ENCODE data around the gene HOXA9.

HOXA9 gene

DNA sequence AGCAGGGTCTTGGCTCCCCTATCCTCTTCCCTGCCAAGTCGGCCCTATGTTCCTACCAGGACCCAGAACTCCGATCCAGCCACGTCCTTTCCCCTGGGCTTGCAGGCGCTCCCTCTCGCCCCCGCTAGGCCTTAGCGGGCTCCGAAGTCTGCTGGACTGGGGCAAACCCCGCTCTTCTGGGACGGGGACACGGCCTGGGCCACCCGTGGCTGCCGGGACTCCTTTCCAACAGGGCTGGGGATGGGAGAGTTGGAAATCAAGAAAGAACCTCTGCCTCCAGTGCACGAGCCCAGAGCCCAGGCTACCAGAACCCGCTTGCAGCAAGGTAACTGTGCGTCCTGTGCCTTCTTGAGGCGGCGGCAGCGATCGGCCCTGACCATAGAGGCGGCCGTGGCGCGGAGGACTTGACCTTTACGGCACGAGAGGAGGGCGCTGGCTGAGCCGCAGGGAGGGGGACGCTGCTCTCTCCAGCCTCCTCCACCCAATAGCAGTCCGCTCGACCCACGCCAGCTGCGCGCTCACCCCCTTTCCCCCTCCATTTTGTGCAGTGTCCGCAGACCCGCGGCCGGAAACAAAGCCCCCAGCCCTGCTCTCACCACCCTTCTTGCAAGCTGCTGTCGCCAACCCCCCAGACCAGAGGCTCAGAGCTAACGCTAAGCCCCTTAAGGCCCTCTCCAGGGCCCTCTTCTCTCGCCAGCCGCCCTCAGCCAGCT, 26.7 kb upstream of the HOXA9 start:
- DNase-seq (ENCODE audit: extremely low spot score): no peak
- POLR2A ChIA-PET: no interaction called here
- CTCF ChIA-PET: interaction anchor here (2.4 to 4.9 kb wide), 2 partner anchors 728 to 829 kb away, joined by 8 to 79 read pairs; no protein-coding TSS in a partner anchor
- TF ChIP-seq, protein P1, sequence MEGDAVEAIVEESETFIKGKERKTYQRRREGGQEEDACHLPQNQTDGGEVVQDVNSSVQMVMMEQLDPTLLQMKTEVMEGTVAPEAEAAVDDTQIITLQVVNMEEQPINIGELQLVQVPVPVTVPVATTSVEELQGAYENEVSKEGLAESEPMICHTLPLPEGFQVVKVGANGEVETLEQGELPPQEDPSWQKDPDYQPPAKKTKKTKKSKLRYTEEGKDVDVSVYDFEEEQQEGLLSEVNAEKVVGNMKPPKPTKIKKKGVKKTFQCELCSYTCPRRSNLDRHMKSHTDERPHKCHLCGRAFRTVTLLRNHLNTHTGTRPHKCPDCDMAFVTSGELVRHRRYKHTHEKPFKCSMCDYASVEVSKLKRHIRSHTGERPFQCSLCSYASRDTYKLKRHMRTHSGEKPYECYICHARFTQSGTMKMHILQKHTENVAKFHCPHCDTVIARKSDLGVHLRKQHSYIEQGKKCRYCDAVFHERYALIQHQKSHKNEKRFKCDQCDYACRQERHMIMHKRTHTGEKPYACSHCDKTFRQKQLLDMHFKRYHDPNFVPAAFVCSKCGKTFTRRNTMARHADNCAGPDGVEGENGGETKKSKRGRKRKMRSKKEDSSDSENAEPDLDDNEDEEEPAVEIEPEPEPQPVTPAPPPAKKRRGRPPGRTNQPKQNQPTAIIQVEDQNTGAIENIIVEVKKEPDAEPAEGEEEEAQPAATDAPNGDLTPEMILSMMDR (IDR thresholded peaks at IDR 0.05; ENCODE audit: control extremely low read depth, extremely low read depth, low read depth, missing control alignments): no peak

DNA sequence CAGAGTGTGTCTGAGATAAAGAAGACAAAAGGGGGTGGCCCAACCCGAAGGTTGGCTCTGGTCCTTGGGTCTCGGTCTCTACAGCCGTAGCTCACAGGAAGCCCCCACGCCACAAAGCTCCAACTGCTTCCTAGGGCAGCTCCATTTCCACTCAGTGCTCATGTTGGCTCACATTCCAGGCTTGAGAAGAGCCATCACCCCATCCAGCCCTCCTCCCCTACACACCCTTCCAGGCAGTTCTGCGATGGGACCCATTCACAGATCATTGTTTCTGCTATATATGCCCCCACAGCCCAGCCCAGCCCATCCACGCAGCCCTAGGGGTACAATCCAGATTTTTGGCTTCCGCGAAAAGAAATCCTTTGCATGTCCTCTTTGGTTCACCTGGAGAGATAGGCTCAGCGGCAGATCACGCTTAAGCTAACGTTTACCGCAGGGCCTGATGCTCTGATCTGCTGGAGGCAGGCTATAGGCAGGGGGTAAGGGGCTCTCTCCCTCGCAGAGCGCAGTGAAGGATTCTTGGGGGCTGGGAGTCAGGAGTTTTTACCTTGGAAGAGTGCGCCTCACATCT, 25.9 kb upstream of the HOXA9 start:
- DNase-seq (ENCODE audit: extremely low spot score): no peak
- ChIA-PET POLR2A (no interaction called here), CTCF (interaction anchor here (0.9 to 2.4 kb wide), 4 partner anchors 12 to 829 kb away, joined by 3 to 11 read pairs (median 7); no protein-coding TSS in a partner anchor)
- TF ChIP-seq, protein P1 (IDR thresholded peaks at IDR 0.05; ENCODE audit: control extremely low read depth, extremely low read depth, low read depth, missing control alignments): no peak

DNA sequence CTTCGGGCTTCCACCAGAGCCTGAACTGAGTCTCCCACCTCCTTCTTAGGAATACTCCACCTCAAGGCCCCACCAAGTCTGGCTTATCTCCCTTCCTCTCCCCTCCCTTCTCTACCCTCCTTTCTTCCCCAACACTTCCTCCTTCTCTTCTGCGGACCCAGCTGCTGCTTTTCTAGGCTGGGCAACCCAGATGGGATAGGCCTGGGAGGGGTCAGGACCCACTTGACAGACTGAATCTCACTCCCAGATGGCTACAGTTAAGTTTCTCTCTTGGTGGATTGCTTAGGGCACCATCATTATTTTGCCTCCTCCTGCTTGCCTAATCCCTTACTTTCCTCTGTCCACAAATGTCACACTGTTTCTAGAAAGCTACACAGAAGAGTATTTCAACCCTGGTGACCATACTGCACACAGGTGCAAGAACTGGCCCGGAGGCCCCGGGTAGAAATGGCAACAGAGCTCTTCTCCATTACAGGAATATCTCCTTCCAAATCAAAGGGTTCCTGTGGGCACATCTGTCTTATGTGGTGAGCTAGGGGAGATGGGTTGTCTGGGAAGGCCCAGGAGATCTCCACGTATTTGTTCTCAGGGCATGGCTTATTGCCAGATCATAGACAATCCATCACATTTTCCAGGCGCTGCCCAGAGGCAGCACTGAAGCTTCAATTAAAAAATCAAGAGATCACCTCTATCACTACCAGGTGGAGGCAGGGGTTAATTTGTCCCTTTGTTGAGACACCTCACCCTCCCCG, 24.8 kb upstream of the HOXA9 start:
- no peak for DNase-seq (ENCODE audit: extremely low spot score)
- POLR2A ChIA-PET: no interaction called here
- TF ChIP-seq, protein P1 (IDR thresholded peaks at IDR 0.05; ENCODE audit: control extremely low read depth, extremely low read depth, low read depth, missing control alignments): no peak
- CTCF ChIA-PET: interaction anchor here (2.0 to 2.3 kb wide), 2 partner anchors 11 to 29 kb away, joined by 6 to 11 read pairs; no protein-coding TSS in a partner anchor

DNA sequence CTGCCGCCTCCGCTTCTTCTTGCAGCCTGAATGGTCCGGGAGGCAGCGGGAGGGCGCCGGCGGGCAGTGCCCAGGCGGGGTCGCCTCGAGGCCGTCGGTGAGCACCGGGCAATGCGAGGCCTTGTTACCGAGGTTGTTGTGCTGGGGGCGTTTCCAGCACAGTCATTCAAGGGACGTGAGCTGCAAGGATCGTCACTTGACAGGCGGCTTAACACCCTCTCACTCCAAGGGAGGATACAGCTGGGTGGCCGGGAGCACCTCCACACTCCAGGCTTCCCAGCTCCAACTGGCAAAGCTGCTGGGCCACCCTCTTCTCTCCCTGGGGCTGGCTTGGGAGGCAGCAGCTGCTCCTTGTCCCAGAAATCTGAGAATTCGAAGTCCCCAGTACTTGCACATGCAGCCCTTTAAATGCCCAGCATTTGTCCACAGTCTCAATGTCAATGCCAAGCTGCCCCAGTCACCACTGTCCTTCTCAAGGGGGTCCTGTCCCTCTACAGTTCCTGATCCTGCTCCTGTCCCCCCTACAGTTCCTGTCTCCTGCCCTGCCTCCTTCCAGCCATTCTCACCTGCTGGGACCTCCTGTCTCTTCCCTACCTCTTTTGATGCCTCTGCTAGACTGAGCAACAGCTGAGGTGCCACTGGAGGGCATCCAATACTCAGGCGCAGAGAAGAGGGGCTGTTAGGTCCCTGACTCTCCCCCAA, 24.1 kb upstream of the HOXA9 start:
- DNase-seq (ENCODE audit: extremely low spot score): no peak
- ChIA-PET CTCF (interaction anchor here (2.0 to 2.3 kb wide), 2 partner anchors 10 to 28 kb away, joined by 6 to 11 read pairs; no protein-coding TSS in a partner anchor), POLR2A (no interaction called here)
- TF ChIP-seq, protein P1 (IDR thresholded peaks at IDR 0.05; ENCODE audit: control extremely low read depth, extremely low read depth, low read depth, missing control alignments): no peak

DNA sequence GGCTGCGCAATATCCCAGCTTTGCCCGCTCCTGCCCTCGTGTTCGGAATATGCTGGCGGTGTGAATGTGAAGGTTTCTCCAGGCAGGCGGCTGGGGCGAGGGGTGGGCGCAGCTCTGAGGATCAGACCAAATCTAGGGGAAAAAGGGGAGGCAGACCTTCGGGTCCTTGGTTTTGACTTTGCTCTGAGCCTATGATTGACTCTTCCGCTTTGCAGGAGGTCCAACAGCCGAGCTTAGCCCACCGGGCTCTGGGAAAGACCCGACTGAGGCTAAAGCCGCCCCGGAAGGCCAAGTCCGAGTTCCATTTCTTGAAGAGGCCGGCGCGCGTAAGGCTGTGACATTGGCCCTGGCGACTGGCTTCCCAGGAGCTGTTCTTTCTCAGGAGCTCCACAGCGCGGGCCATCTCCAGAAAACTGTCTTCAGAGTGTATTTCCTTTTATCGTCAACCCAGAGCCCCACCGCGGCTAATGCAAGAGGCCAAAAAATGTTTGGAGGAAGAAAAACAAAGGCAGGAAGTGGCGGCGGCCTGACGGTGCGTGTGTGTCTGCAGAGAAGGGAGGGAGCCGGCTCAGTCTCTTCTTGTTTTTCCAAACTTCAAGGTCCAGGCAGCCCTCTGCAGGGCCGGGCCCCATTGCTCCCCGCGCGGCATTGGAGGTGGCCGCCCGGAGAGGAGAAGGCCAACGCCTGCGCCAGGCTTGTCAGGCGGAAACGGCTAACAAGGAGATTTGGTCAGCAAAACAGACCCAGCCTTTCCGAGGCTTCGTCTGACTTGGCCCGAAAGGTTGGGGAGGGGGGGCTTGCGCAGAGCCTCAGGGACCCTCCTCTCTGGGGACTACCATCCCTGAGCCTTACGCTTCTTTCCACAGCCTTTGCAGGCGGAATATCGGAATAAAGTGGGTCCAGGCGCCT, 23.3 kb upstream of the HOXA9 start:
- POLR2A ChIA-PET: no interaction called here
- no peak for DNase-seq (ENCODE audit: extremely low spot score)
- TF ChIP-seq, protein P1 (IDR thresholded peaks at IDR 0.05; ENCODE audit: control extremely low read depth, extremely low read depth, low read depth, missing control alignments): no peak
- CTCF ChIA-PET: interaction anchor here (2.3 kb wide), 1 partner anchor 28 kb away, joined by 6 read pairs; no protein-coding TSS in a partner anchor
